Caco-2 (cell line): ENCODE results near the gene GNAQ. TPM values are rescaled to one million over a fixed set of nuclear protein-coding genes. Genes with fewer than 3 reads are reported as not detected.

Experiments used
- BruUV-seq: library from RNA; stranded (reverse); fragments of 400-500 nt; replicated peaks from 2 replicates; lab custom pipeline; 2021; lab: Mats Ljungman, UMichigan
- CTCF ChIA-PET: fragments of 300-600 bp; sonication (Branson Sonifier 250); formaldehyde crosslinking; loops from one replicate; lab custom pipeline; 2022; ENCODE audit warnings: antibody characterized with exemption; lab: Charles Lee
- POLR2A ChIA-PET: fragments of 300-600 bp; sonication (Branson Sonifier 250); formaldehyde crosslinking; loops from one replicate; lab custom pipeline; 2022; ENCODE audit warnings: antibody characterized with exemption; lab: Charles Lee
- DNase-seq, 2 experiments: peaks; one replicate each; pipeline versions ENCODE4 v3.0.0 to v3.0.0-alpha.2; 2020 to 2022
- H3K27me3 ChIP-seq: replicated peaks from 2 replicates; pipeline ENCODE4 v1.6.0; 2011; ENCODE audit warnings: low read length; ENCODE audit not compliant: control insufficient read depth, insufficient read depth
- H3K36me3 ChIP-seq: 2 replicates; pipeline ENCODE4 v1.5.1; 2011; ENCODE audit warnings: low read length; ENCODE audit not compliant: control insufficient read depth, insufficient read depth
- H3K4me1 ChIP-seq: fragments of 250-450 bp; sonication (Bioruptor Pico); 2 replicates; pipeline ENCODE4 v1.5.1; 2020; ENCODE audit warnings: mild to moderate bottlenecking
- H3K4me3 ChIP-seq: 2 replicates; pipeline ENCODE4 v1.5.1; 2011; ENCODE audit warnings: low read depth, mild to moderate bottlenecking, control low read depth, low read length
- H3K9me3 ChIP-seq: fragments of 250-450 bp; sonication (Bioruptor Pico); 2 replicates; pipeline ENCODE4 v1.5.1; 2020; ENCODE audit warnings: mild to moderate bottlenecking, moderate library complexity
- H3K27ac Mint-ChIP-seq: one replicate; pipeline ENCODE4 v1.8.0; 2022; ENCODE audit warnings: mixed read lengths; ENCODE audit not compliant: unreplicated experiment
- H3K27me3 Mint-ChIP-seq: one replicate; pipeline ENCODE4 v1.8.0; 2022; ENCODE audit warnings: mixed read lengths; ENCODE audit not compliant: insufficient read depth, unreplicated experiment
- H3K36me3 Mint-ChIP-seq: one replicate; pipeline ENCODE4 v1.8.0; 2022; ENCODE audit warnings: mild to moderate bottlenecking, mixed read lengths; ENCODE audit not compliant: insufficient read depth, unreplicated experiment
- H3K4me1 Mint-ChIP-seq: one replicate; pipeline ENCODE4 v1.8.0; 2022; ENCODE audit warnings: low read depth, mixed read lengths; ENCODE audit not compliant: unreplicated experiment
- H3K4me3 Mint-ChIP-seq: one replicate; pipeline ENCODE4 v1.8.0; 2022; ENCODE audit warnings: mild to moderate bottlenecking, moderate library complexity, mixed read lengths; ENCODE audit not compliant: unreplicated experiment
- H3K9me3 Mint-ChIP-seq: one replicate; pipeline ENCODE4 v1.8.0; 2022; ENCODE audit warnings: mixed read lengths; ENCODE audit not compliant: unreplicated experiment
- CTCF ChIP-seq, 2 experiments: fragments of 200-600 bp in 1 of 2; IDR thresholded peaks; 1 replicate in 1 of 2; 2 replicates in 1 of 2; pipeline versions ENCODE4 v1.5.1 to v1.8.0; 2011 to 2022; ENCODE audit warnings: antibody characterized with exemption in 1 of 2, control low read depth in 1 of 2, inconsistent platforms in 1 of 2, low read depth in 1 of 2, low read length in 1 of 2, mild to moderate bottlenecking in 1 of 2, moderate library complexity in 1 of 2; ENCODE audit not compliant: insufficient read depth in 1 of 2, severe bottlenecking in 1 of 2, unreplicated experiment in 1 of 2
- intact Hi-C: fragments of 100-400 bp; cut with micrococcal nuclease; formaldehyde crosslinking; loops from one replicate; pipeline ENCODE4 v1.10.0; 2022; ENCODE audit not compliant: unreplicated experiment
- total RNA-seq: library from RNA; stranded (reverse); gene quantifications from 2 replicates; pipeline ENCODE4 v1.2.3, GENCODE V29; 2022

GNAQ gene
- total RNA-seq, 1 experiment from 2014 or later: 10.1 TPM

GRCh38 chr9:77802515-77803293, 228.9 kb downstream of the GNAQ start:
- Mint-ChIP-seq H3K9me3 (no peaks in the 10 kb centered on the region), H3K27ac (no peak overlapping the region), H3K4me3 (no peak overlapping the region), H3K36me3 (no peaks in the 10 kb centered on the region), H3K4me1 (no peaks in the 10 kb centered on the region), H3K27me3 (no peaks in the 10 kb centered on the region)
- BruUV-seq: no TSS peak
- Histone ChIP-seq H3K9me3 (no peaks in the 10 kb centered on the region), H3K36me3 (no peaks in the 10 kb centered on the region), H3K4me3 (no peak overlapping the region), H3K27me3 (no peaks in the 10 kb centered on the region), H3K4me1 (peaks cover 11% of the 10 kb centered on the region; the same call in 1 of the 2 replicates)
- no peak for DNase-seq
- intact Hi-C loops: no loop called here
- ChIA-PET POLR2A (no interaction called here), CTCF (no interaction called here)
- no peak for TF ChIP-seq CTCF (IDR thresholded peaks at IDR 0.05; ENCODE audit: insufficient read depth in 1 of 2, low read depth in 1 of 2, low read length in 1 of 2, severe bottlenecking in 1 of 2, unreplicated experiment in 1 of 2)

DNA sequence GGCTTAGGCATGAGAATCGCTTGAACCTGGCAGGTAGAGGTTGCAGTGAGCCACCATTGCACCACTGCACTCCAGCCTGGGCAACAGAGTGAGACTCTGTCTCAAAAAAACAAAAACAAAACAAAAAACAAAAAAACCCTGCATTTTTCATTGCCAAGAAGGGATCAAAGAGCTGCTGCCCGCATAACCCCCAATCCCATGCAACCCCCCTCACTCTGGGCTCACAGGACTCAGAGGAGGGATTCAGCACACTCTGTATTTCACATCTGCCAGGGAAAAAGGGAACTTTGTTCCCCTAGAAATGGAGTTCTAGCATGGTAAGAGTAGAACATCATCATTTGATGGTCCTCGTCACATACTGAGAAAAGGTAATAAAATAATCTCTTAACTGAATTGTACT, 229.5 kb downstream of the GNAQ start:
- H3K4me3 Mint-ChIP-seq: no peak overlapping the region
- intact Hi-C loops: no loop called here
- no TSS peak for BruUV-seq
- no peaks in the 10 kb centered on the region for H3K36me3 ChIP-seq
- H3K9me3 ChIP-seq: no peaks in the 10 kb centered on the region
- no peak for DNase-seq
- no peak for TF ChIP-seq CTCF (IDR thresholded peaks at IDR 0.05; ENCODE audit: insufficient read depth in 1 of 2, low read depth in 1 of 2, low read length in 1 of 2, severe bottlenecking in 1 of 2, unreplicated experiment in 1 of 2)
- H3K9me3 Mint-ChIP-seq: no peaks in the 10 kb centered on the region
- CTCF ChIA-PET: no interaction called here
- no peak overlapping the region for H3K4me3 ChIP-seq
- H3K27ac Mint-ChIP-seq: no peak overlapping the region
- H3K4me1 ChIP-seq: peaks cover 5% of the 10 kb centered on the region; the same call in 1 of the 2 replicates
- POLR2A ChIA-PET: no interaction called here
- H3K36me3 Mint-ChIP-seq: no peaks in the 10 kb centered on the region
- no peaks in the 10 kb centered on the region for H3K27me3 Mint-ChIP-seq
- H3K27me3 ChIP-seq: no peaks in the 10 kb centered on the region
- no peaks in the 10 kb centered on the region for H3K4me1 Mint-ChIP-seq

- Mint-ChIP-seq H3K27me3 (no peaks in the 10 kb centered on the region), H3K9me3 (no peaks in the 10 kb centered on the region), H3K4me3 (no peak overlapping the region), H3K27ac (no peak overlapping the region), H3K4me1 (no peaks in the 10 kb centered on the region), H3K36me3 (no peaks in the 10 kb centered on the region)
- Histone ChIP-seq H3K4me3 (no peak overlapping the region), H3K36me3 (no peaks in the 10 kb centered on the region), H3K27me3 (no peaks in the 10 kb centered on the region), H3K9me3 (no peaks in the 10 kb centered on the region), H3K4me1 (no peaks in the 10 kb centered on the region)
- intact Hi-C loops: no loop called here
- ChIA-PET POLR2A (no interaction called here), CTCF (no interaction called here)
- no TSS peak for BruUV-seq
- TF ChIP-seq CTCF (IDR thresholded peaks at IDR 0.05; ENCODE audit: insufficient read depth in 1 of 2, low read depth in 1 of 2, low read length in 1 of 2, severe bottlenecking in 1 of 2, unreplicated experiment in 1 of 2): no peak
- no peak for DNase-seq
Observed at GRCh38 chr9:77800924-77801551, 230.6 kb downstream of the GNAQ start.
